Measurements from ENCODE around the gene RS1.

The RS1 gene

GRCh38 chrX:18613930-18614639 lies 57.8 kb downstream of the RS1 start:
- DNase-seq: no peak

GRCh38 chrX:18607966-18608365 lies 63.9 kb downstream of the RS1 start:
- Mint-ChIP-seq H3K4me3 (no peak overlapping the region), H3K9me3 (no peaks in the 10 kb centered on the region), H3K27ac (no peak overlapping the region), H3K36me3 (ENCODE audit: insufficient read depth) (peaks cover 15% of the 10 kb centered on the region), H3K4me1 (ENCODE audit: low read depth in 2 of 2) (no peaks in the 10 kb centered on the region), H3K27me3 (no peaks in the 10 kb centered on the region)
- no peak for DNase-seq
- ATAC-seq (replicated peaks): no peak

More at GRCh38 chrX:18613930-18614639, 57.8 kb downstream of the RS1 start:
- no peaks in the 10 kb centered on the region for H3K9me3 Mint-ChIP-seq
- H3K4me3 Mint-ChIP-seq: no peak overlapping the region
- ATAC-seq (replicated peaks): no peak
- H3K27ac Mint-ChIP-seq: no peak overlapping the region
- H3K36me3 Mint-ChIP-seq (ENCODE audit: insufficient read depth): peaks cover 10% of the 10 kb centered on the region
- no peaks in the 10 kb centered on the region for H3K27me3 Mint-ChIP-seq
- peaks cover 0 to 5% of the 10 kb centered on the region in 2 donors for H3K4me1 Mint-ChIP-seq (ENCODE audit: low read depth in 2 of 2)

GRCh38 chrX:18598413-18598812 lies 73.5 kb downstream of the RS1 start:
- no peak for ATAC-seq (replicated peaks)
- no peaks in the 10 kb centered on the region for H3K27me3 Mint-ChIP-seq

GRCh38 chrX:18596096-18596495 lies 75.8 kb downstream of the RS1 start:
- H3K27ac Mint-ChIP-seq: no peak overlapping the region
- no peak for DNase-seq
- no peaks in the 10 kb centered on the region for H3K4me1 Mint-ChIP-seq (ENCODE audit: low read depth in 2 of 2)
- H3K4me3 Mint-ChIP-seq: no peak overlapping the region
- peaks cover under 1% of the 10 kb centered on the region for H3K36me3 Mint-ChIP-seq (ENCODE audit: insufficient read depth)
- H3K9me3 Mint-ChIP-seq: no peaks in the 10 kb centered on the region
- H3K27me3 Mint-ChIP-seq: no peaks in the 10 kb centered on the region
- ATAC-seq (replicated peaks): no peak

More at GRCh38 chrX:18598413-18598812, 73.5 kb downstream of the RS1 start:
- H3K36me3 Mint-ChIP-seq (ENCODE audit: insufficient read depth): no peaks in the 10 kb centered on the region
- no peaks in the 10 kb centered on the region for H3K4me1 Mint-ChIP-seq (ENCODE audit: low read depth in 2 of 2)
- H3K4me3 Mint-ChIP-seq: no peak overlapping the region
- no peaks in the 10 kb centered on the region for H3K9me3 Mint-ChIP-seq
- DNase-seq: no peak
- no peak overlapping the region for H3K27ac Mint-ChIP-seq

GRCh38 chrX:18594079-18594478 lies 77.8 kb downstream of the RS1 start:
- Mint-ChIP-seq H3K36me3 (ENCODE audit: insufficient read depth) (peaks cover 3% of the 10 kb centered on the region), H3K27me3 (no peaks in the 10 kb centered on the region), H3K9me3 (no peaks in the 10 kb centered on the region), H3K4me1 (ENCODE audit: low read depth in 2 of 2) (no peaks in the 10 kb centered on the region), H3K27ac (no peak overlapping the region), H3K4me3 (no peak overlapping the region)
- no peak for ATAC-seq (replicated peaks)
- DNase-seq: no peak

DNA sequence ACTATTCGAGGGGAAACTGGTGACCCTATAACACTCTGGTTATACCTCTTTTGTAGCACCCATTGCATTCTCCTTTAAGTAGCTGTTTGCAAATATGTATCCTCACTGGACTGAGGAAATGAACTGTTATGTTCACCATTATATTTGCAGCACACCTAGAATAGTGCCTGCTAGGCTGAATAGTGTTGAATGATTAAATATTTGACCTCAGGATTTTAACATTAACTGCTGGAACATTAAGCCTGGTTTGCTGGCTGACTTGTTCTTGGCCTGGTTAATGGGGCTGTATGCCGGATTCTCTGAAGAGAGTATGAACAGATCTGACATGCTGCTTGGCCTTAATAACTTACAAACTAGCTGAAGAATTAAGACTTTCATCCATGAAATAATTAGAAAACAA lies 80.1 kb downstream of the RS1 start:
- ATAC-seq (replicated peaks) (no peak), DNase-seq (no peak)
- Mint-ChIP-seq H3K36me3 (ENCODE audit: insufficient read depth) (peaks cover 13% of the 10 kb centered on the region), H3K27ac (no peak overlapping the region), H3K27me3 (no peaks in the 10 kb centered on the region), H3K4me1 (ENCODE audit: low read depth in 2 of 2) (no peaks in the 10 kb centered on the region), H3K9me3 (no peaks in the 10 kb centered on the region), H3K4me3 (no peak overlapping the region)

Data from effector memory CD8-positive, alpha-beta T cell (primary cell).